H9 (cell line): ENCODE data around the gene COA7. TPM values are rescaled to one million over a fixed set of nuclear protein-coding genes. Genes with fewer than 3 reads are reported as not detected.
A peak's percentile ranks its signal among the peaks of the same experiment; 100 is the strongest.

ENCODE experiments used
- DNase-seq: peaks from one replicate; pipeline ENCODE4 v3.0.0-alpha.2; 2017
- H2AFZ ChIP-seq: one replicate; pipeline ENCODE4 v1.6.1; 2013; ENCODE audit warnings: mild to moderate bottlenecking, low read length, control low read depth, moderate library complexity
- H2AK5ac ChIP-seq: 2 replicates; pipeline ENCODE4 v1.6.1; 2013; ENCODE audit warnings: low read length, control low read depth, mixed read lengths; ENCODE audit not compliant: insufficient read length
- H2BK120ac ChIP-seq: one replicate; pipeline ENCODE4 v1.6.1; 2013; ENCODE audit warnings: low read depth, mild to moderate bottlenecking, low read length, control low read depth, inconsistent platforms; ENCODE audit not compliant: poor library complexity, severe bottlenecking
- H2BK12ac ChIP-seq: 2 replicates; pipeline ENCODE4 v1.6.1; 2013; ENCODE audit warnings: low read length, control low read depth, mixed read lengths, low read depth; ENCODE audit not compliant: insufficient read length
- H2BK15ac ChIP-seq: 2 replicates; pipeline ENCODE4 v1.6.1; 2013; ENCODE audit warnings: low read depth, low read length, control low read depth
- H2BK20ac ChIP-seq: one replicate; pipeline ENCODE4 v1.6.1; 2013; ENCODE audit warnings: low read depth, mild to moderate bottlenecking, low read length, control low read depth, inconsistent platforms; ENCODE audit not compliant: poor library complexity, severe bottlenecking
- H2BK5ac ChIP-seq: 2 replicates; pipeline ENCODE4 v1.6.1; 2013; ENCODE audit warnings: low read length, control low read depth, mixed read lengths; ENCODE audit not compliant: insufficient read length
- H3K14ac ChIP-seq: 2 replicates; pipeline ENCODE4 v1.6.1; 2013; ENCODE audit warnings: low read length, control low read depth; ENCODE audit not compliant: insufficient read depth
- H3K18ac ChIP-seq: 2 replicates; pipeline ENCODE4 v1.6.1; 2013; ENCODE audit warnings: low read depth, mild to moderate bottlenecking, mixed read lengths, low read length, control low read depth; ENCODE audit not compliant: insufficient read length
- H3K23ac ChIP-seq: 2 replicates; pipeline ENCODE4 v1.6.1; 2013; ENCODE audit warnings: low read length, control low read depth, mixed read lengths, low read depth; ENCODE audit not compliant: insufficient read length
- H3K23me2 ChIP-seq: 2 replicates; pipeline ENCODE4 v1.6.1; 2013; ENCODE audit warnings: low read depth, mild to moderate bottlenecking, mixed read lengths, low read length, control low read depth; ENCODE audit not compliant: insufficient read length, poor library complexity, severe bottlenecking
- H3K27ac ChIP-seq: 2 replicates; pipeline ENCODE4 v1.5.1; 2013; ENCODE audit warnings: low read length, control low read depth, mixed read lengths, low read depth; ENCODE audit not compliant: insufficient read length
- H3K27me3 ChIP-seq: 2 replicates; pipeline ENCODE4 v1.6.1; 2013; ENCODE audit warnings: low read length, control low read depth, inconsistent platforms; ENCODE audit not compliant: insufficient read depth
- H3K4ac ChIP-seq: 2 replicates; pipeline ENCODE4 v1.6.1; 2013; ENCODE audit warnings: low read depth, mild to moderate bottlenecking, control low read depth, inconsistent platforms, low read length, moderate library complexity
- H3K4me1 ChIP-seq: 2 replicates; pipeline ENCODE4 v1.6.1; 2013; ENCODE audit warnings: low read length, control low read depth, inconsistent platforms; ENCODE audit not compliant: insufficient read depth
- H3K4me2 ChIP-seq: 2 replicates; pipeline ENCODE4 v1.6.1; 2013; ENCODE audit warnings: low read length, control low read depth, mixed read lengths; ENCODE audit not compliant: insufficient read length, insufficient read depth
- H3K56ac ChIP-seq: 2 replicates; pipeline ENCODE4 v1.6.1; 2013; ENCODE audit warnings: low read depth, mild to moderate bottlenecking, mixed read lengths, low read length, control low read depth; ENCODE audit not compliant: insufficient read length
- H3K79me1 ChIP-seq: 2 replicates; pipeline ENCODE4 v1.6.1; 2013; ENCODE audit warnings: low read depth, mild to moderate bottlenecking, moderate library complexity, low read length, control low read depth, inconsistent platforms; ENCODE audit not compliant: insufficient read depth, poor library complexity, severe bottlenecking
- H3K79me2 ChIP-seq: 2 replicates; pipeline ENCODE4 v1.6.1; 2013; ENCODE audit warnings: low read length, control low read depth, inconsistent platforms; ENCODE audit not compliant: insufficient read depth
- H3K9ac ChIP-seq: 2 replicates; pipeline ENCODE4 v1.6.1; 2013; ENCODE audit warnings: low read length, control low read depth, mixed read lengths; ENCODE audit not compliant: insufficient read length; ENCODE audit errors: extremely low read depth
- H3K9me3 ChIP-seq: one replicate; pipeline ENCODE4 v1.6.1; 2013; ENCODE audit warnings: low read depth, low read length, inconsistent platforms; ENCODE audit not compliant: control insufficient read depth
- H3T11ph ChIP-seq: one replicate; pipeline ENCODE4 v1.6.1; 2013; ENCODE audit warnings: mild to moderate bottlenecking, low read length, control low read depth, inconsistent platforms
- H4K20me1 ChIP-seq: one replicate; pipeline ENCODE4 v1.6.1; 2013; ENCODE audit not compliant: control insufficient read depth, insufficient read length, insufficient read depth
- H4K5ac ChIP-seq: 2 replicates; pipeline ENCODE4 v1.6.1; 2013; ENCODE audit warnings: low read depth, mild to moderate bottlenecking, mixed read lengths, low read length, control low read depth; ENCODE audit not compliant: insufficient read length
- H4K8ac ChIP-seq: replicated peaks from 2 replicates; pipeline ENCODE4 v1.6.1; 2013; ENCODE audit warnings: low read length, control low read depth, mixed read lengths, low read depth; ENCODE audit not compliant: insufficient read length
- H4K91ac ChIP-seq: 2 replicates; pipeline ENCODE4 v1.6.1; 2013; ENCODE audit warnings: low read depth, mild to moderate bottlenecking, moderate library complexity, mixed read lengths, low read length, control low read depth; ENCODE audit not compliant: insufficient read length
- H3K27ac Mint-ChIP-seq, 3 experiments: 2 replicates in 2 of 3; 3 replicates in 1 of 3; pipeline ENCODE4 v1.8.0; 2020 to 2021; ENCODE audit warnings: mixed read lengths in 3 of 3, mild to moderate bottlenecking in 1 of 3, moderate library complexity in 1 of 3
- H3K27me3 Mint-ChIP-seq: 2 replicates; pipeline ENCODE4 v1.8.0; 2021; ENCODE audit warnings: low read depth, mild to moderate bottlenecking, moderate library complexity, mixed read lengths
- H3K36me3 Mint-ChIP-seq, 3 experiments: 2 replicates in 2 of 3; 3 replicates in 1 of 3; pipeline ENCODE4 v1.8.0; 2020 to 2021; ENCODE audit warnings: low read depth in 3 of 3, mixed read lengths in 3 of 3; ENCODE audit not compliant: insufficient read depth in 1 of 3
- H3K4me1 Mint-ChIP-seq, 2 experiments: 2 replicates each; pipeline ENCODE4 v1.8.0; 2020; ENCODE audit warnings: mixed read lengths in 2 of 2
- H3K4me3 Mint-ChIP-seq, 2 experiments: 2 replicates in 1 of 2; 3 replicates in 1 of 2; pipeline ENCODE4 v1.8.0; 2020 to 2021; ENCODE audit warnings: mild to moderate bottlenecking in 2 of 2, mixed read lengths in 2 of 2, moderate library complexity in 1 of 2
- H3K9me3 Mint-ChIP-seq, 2 experiments: 2 replicates in 1 of 2; 3 replicates in 1 of 2; pipeline ENCODE4 v1.8.0; 2020; ENCODE audit warnings: mild to moderate bottlenecking in 2 of 2, mixed read lengths in 2 of 2, moderate library complexity in 1 of 2
- CTCF ChIP-seq: fragments of 200-600 bp; sonication (generic); conservative IDR thresholded peaks from 3 replicates; pipeline ENCODE4 v1.8.0; 2021; ENCODE audit warnings: antibody characterized with exemption, mild to moderate bottlenecking
- WGBS: extraction: QIAGEN DNeasy Blood & Tissue Kit; methylation state at CpG from one replicate; pipeline ENCODE4 v1.1.7; 2013; ENCODE audit warnings: missing lambda C conversion rate, low lambda C conversion rate, mixed read lengths; ENCODE audit not compliant: insufficient read length; ENCODE audit errors: extremely low coverage; 5-methylcytosine and 5-hydroxymethylcytosine counted together
- total RNA-seq: library from RNA; stranded (reverse); gene quantifications from 2 replicates; pipeline ENCODE4 v1.2.1, GENCODE V29; 2021

The COA7 gene
- total RNA-seq, 1 experiment from 2014 or later = 69.1 TPM

GRCh38 chr1:52702886-52703787 lies 5.0 kb upstream of the COA7 start:
- H3K4me1 Mint-ChIP-seq = peaks cover 14 to 21% of the 10 kb centered on the region in 2 experiments
- Histone ChIP-seq H2BK5ac (no peak overlapping the region), H4K5ac (no peak overlapping the region), H3K27ac (no peak overlapping the region), H3K9ac (peak overlapping the region; percentile 44), H3K23ac (no peak overlapping the region), H3K9me3 (no peaks in the 10 kb centered on the region), H4K91ac (no peak overlapping the region), H3K27me3 (no peaks in the 10 kb centered on the region), H4K8ac (no peak overlapping the region), H2AK5ac (no peak overlapping the region), H2AFZ (peak overlapping the region; percentile 72), H4K20me1 (no peaks in the 10 kb centered on the region), H2BK15ac (no peak overlapping the region), H3K18ac (peak overlapping the region; percentile 37), H2BK12ac (no peak overlapping the region), H3K14ac (no peak overlapping the region), H2BK20ac (no peak overlapping the region), H3K4me1 (no peaks in the 10 kb centered on the region), H3K79me2 (no peaks in the 10 kb centered on the region), H2BK120ac (no peak overlapping the region), H3T11ph (no peak overlapping the region), H3K56ac (no peak overlapping the region), H3K79me1 (no peaks in the 10 kb centered on the region), H3K23me2 (peaks cover 9% of the 10 kb centered on the region), H3K4me2 (peak overlapping the region; percentile 61), H3K4ac (no peak overlapping the region)
- H3K9me3 Mint-ChIP-seq = no peaks in the 10 kb centered on the region; a peak in 1 of 5 replicates
- peak overlapping the region; percentile 86 to 89 for H3K4me3 Mint-ChIP-seq
- H3K27me3 Mint-ChIP-seq = peaks cover 4% of the 10 kb centered on the region
- H3K36me3 Mint-ChIP-seq = no peaks in the 10 kb centered on the region
- DNase-seq = peak; percentile 97
- no peak for TF ChIP-seq CTCF
- no CpG with 5 or more reads among the region's 35 CpGs for WGBS
- peak overlapping the region; percentile 86 to 94 (median 91) for H3K27ac Mint-ChIP-seq
